Tibial artery (tissue), 4 donors: ENCODE measurements around the gene DPP6.
"Not testable (repeated sequence)": the region's sequence is repeated elsewhere in the genome, so short reads cannot be mapped to it uniquely, and the experiment has no call there.

Experiments used
- DNase-seq, 2 donors: peaks; one replicate each; pipeline ENCODE4 v3.0.0-alpha.2; 2019
- H3K27ac ChIP-seq, 2 donors: fragments of 200-600 bp; sonication (generic) in 1 of 2; 1 replicate in 1 of 2; 2 replicates in 1 of 2; pipeline ENCODE4 v1.5.1; 2018 to 2019; ENCODE audit warnings: mild to moderate bottlenecking in 1 of 2
- H3K27me3 ChIP-seq, 2 donors: fragments of 200-600 bp; sonication (generic) in 1 of 2; one replicate each; pipeline versions ENCODE4 v1.5.1 to v1.6.0; 2016 to 2019
- H3K36me3 ChIP-seq, 3 donors: fragments of 200-600 bp; sonication (generic) in 2 of 3; one replicate each; pipeline ENCODE4 v1.5.1; 2016 to 2019; ENCODE audit warnings: mild to moderate bottlenecking in 2 of 3
- H3K4me1 ChIP-seq, 4 donors: fragments of 200-600 bp; sonication (generic) in 2 of 4; 1 replicate in 3 of 4; 2 replicates in 1 of 4; pipeline ENCODE4 v1.5.1; 2016 to 2019
- H3K4me3 ChIP-seq, 2 donors: fragments of 200-600 bp; sonication (generic) in 1 of 2; 1 replicate in 1 of 2; 2 replicates in 1 of 2; pipeline ENCODE4 v1.5.1; 2018 to 2019; ENCODE audit warnings: mild to moderate bottlenecking in 2 of 2
- H3K9me3 ChIP-seq, 3 donors: fragments of 200-600 bp; sonication (generic) in 1 of 3; one replicate each; pipeline ENCODE4 v1.5.1; 2016 to 2019
- intact Hi-C: fragments of 100-400 bp; cut with DNase I; formaldehyde crosslinking; loops from one replicate; pipeline ENCODE4 v1.15.0; 2023; ENCODE audit warnings: low total_unique reads

DPP6 gene

DNA sequence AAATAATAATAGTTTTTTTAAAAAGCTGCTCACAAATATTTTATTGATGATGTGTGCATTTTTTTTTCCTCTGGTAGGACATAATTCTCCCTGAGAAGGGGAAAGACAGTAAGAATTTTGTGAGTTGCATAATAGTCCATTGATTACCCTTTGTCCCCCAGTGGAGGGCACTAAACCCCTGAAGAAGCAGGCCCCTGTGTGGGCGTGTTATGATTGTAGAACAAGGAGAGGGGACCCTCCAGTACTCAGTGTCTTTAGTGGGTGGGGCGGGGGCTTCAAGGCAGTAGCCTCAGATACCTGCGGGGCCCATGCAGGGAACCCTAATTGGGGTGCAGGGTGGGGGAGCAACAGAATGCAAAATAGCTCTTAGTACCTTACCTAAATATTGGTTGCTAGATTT is 57.4 kb downstream of the DPP6 start:
- H3K27me3 ChIP-seq, H3K27ac ChIP-seq, H3K4me1 ChIP-seq, H3K4me3 ChIP-seq, H3K36me3 ChIP-seq, H3K9me3 ChIP-seq, DNase-seq, intact Hi-C loops: not testable (repeated sequence)

DNA sequence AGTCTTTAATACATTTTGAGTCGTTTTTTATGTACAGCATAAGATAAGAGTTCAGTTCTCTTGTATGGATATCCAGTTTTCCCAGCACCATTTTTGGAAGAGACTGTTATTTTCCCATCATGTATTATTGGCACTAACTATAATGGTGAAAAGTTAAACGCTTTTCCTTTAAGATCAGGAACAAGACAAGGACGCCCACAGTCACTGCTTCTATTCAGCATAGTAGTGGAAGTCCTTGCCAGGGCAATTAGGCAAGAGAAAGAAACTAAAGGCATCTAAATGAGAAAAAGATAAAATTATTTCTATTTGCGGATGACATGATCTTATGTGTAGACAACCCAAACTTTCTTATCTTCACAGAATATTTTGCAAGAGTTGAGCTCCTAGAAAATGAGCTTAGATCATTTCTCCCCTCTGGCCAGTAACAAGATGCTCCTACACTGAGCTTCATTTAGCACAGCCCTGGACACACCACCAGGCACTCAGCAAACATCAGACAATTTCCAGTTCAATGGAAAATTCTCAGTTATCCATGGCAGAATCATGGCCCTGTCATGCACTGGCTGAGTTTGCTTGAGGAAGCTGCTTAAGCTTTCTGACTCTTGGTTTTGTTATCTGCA is 61.6 kb downstream of the DPP6 start:
- not testable (repeated sequence) for DNase-seq, H3K27me3 ChIP-seq

DNA sequence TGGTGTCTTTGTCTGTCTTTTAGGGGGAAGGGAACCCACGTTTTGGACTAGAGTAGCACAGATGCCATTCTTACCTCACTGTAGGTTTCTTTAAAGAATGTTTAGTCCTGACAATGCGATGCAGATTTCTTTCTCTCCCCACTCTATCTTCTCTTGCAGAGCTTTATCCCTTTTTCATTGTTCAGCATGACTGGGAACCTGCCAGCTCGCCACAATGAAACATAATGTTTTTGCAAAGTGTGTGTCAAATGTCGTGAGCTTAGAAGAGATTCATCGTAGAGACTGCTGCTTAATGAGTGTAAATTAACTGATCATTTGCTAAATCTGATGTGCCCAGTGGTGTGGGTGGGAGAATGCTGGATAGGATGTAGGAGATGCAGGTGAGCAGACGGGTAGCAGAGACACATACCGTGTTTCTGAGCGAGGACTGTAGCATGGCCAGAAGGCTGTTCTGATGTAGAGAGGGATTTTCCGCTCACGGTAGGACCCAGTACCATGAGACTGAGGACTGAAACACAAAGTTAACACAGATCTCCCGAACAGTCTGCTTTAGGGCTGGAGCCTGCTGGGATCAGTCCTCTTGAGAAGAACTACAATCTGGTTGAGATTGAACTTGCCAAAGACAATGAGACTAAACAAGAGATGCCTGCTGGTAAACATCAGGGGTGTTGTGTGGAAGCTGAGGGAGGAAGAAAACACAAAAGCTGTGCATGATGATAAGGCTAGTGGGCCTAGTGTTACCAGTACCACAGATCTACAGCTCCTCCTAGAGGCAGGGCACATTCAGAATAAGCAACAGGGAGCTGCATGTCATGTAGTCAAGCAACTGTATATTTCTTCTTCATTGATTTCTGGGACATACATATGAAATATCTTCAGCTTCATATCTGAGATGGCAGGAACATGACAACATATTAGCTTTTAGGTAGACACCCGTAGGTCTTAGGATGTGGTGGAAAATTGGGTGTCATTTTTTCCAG is 65.5 kb downstream of the DPP6 start:
- DNase-seq, intact Hi-C loops, H3K4me3 ChIP-seq, H3K27me3 ChIP-seq, H3K9me3 ChIP-seq, H3K36me3 ChIP-seq, H3K4me1 ChIP-seq, H3K27ac ChIP-seq: not testable (repeated sequence)

More for the DNA sequence above, 61.6 kb downstream of the DPP6 start:
- H3K4me1 ChIP-seq, H3K36me3 ChIP-seq, H3K4me3 ChIP-seq, H3K9me3 ChIP-seq, H3K27ac ChIP-seq, intact Hi-C loops: not testable (repeated sequence)

DNA sequence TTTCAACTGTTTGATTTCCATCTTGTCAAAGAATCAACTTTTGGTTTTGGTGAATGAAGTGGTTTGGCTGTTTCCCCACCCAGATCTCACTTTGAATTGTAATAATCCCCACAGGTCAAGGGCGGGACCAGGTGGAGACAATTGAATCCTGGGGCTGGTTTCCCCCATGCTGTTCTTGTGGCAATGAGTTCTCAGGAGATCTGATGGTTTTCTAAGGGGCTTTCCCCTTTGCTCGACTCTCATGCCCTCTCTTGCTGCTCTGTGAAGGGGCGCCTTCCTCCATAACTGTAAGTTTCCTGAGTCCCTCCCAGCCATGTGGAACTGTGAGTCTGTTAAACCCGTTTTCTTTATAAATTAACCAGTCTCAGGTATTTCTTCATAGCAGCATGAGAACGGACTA is 68.6 kb downstream of the DPP6 start:
- H3K4me3 ChIP-seq, H3K4me1 ChIP-seq, H3K27ac ChIP-seq, H3K36me3 ChIP-seq, DNase-seq, H3K9me3 ChIP-seq, H3K27me3 ChIP-seq, intact Hi-C loops: not testable (repeated sequence)

DNA sequence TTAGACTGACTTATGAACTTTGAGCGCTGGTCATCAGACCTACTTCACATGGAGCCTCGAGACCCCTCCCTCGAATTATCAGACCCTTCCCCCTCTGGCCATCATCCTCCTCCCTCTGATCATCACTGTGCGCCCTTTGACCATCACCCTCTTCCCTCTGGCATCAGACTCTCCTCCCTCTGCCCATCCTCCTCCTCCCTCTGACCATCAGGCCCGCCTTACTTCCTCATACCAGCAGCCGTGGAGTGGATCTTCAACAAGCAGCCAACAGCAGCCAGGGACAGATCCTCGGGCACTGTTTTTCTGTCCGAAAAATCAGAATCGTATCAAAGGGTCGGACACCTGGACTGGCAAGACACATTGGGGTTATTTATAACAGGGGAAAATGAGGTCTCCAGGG is 70.5 kb downstream of the DPP6 start:
- H3K4me1 ChIP-seq, DNase-seq, H3K4me3 ChIP-seq, H3K36me3 ChIP-seq, H3K27me3 ChIP-seq, H3K27ac ChIP-seq, H3K9me3 ChIP-seq, intact Hi-C loops: not testable (repeated sequence)

DNA sequence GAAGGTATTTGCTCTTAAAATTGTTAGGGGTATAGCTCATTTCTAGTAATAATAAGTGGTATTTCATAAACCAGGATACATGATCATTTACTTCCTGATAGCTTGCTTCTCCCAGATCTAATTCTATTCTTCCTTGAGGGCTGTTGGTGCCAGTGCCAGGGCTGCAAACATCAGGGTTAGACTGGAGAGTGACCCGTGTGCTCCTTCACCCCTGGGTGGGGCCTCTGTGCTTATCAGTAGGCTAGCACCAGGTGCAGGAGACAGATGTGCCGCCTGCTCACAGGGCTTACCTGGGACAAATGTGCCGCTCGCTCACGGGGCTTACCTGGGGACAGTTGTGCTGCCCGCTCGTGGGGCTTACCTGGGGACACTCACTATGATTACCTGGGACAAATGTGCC is 71.2 kb downstream of the DPP6 start:
- H3K9me3 ChIP-seq, H3K4me1 ChIP-seq, intact Hi-C loops, DNase-seq, H3K36me3 ChIP-seq, H3K27ac ChIP-seq, H3K27me3 ChIP-seq, H3K4me3 ChIP-seq: not testable (repeated sequence)

DNA sequence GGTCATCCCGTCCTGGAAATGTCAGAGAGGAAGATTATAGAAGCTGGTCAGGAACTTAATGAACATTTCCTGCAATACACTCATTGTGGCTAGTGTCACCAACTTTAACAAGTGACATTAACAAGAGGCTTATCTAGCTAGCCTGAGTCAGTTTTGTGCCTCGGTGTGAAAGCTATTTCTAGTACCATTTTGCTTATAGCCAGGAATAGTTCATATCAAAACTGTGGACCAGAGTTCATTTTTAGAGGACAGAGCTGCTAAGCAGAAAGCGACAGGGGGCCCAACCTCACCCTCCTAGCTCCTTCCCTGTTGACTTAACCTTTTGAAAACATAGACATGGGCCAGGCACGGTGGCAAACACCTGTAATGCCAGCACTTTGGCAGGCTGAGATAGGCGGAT is 76.9 kb downstream of the DPP6 start:
- DNase-seq, H3K27ac ChIP-seq, H3K27me3 ChIP-seq, H3K4me1 ChIP-seq, H3K9me3 ChIP-seq, H3K4me3 ChIP-seq, intact Hi-C loops, H3K36me3 ChIP-seq: not testable (repeated sequence)

DNA sequence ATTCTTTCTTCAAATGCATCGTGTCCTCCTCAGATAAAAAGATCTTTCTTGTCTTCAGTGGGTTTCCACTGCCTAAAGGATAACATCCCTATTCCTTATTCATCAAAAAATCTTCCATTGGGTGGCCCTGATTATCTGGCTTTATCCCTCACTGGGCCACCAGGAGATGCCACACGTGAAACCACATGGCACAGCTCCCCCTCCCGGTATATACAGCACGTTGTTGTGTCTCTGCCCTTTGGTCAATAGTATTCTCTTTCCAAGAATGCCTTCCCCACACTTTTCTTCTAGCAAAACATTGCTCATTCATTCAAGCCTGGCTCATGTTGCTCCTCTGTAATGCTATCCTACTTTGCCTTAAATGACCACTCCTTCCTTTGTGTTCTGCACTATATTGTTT is 80.4 kb downstream of the DPP6 start:
- intact Hi-C loops, DNase-seq, H3K36me3 ChIP-seq, H3K27ac ChIP-seq, H3K4me1 ChIP-seq, H3K4me3 ChIP-seq, H3K9me3 ChIP-seq, H3K27me3 ChIP-seq: not testable (repeated sequence)

DNA sequence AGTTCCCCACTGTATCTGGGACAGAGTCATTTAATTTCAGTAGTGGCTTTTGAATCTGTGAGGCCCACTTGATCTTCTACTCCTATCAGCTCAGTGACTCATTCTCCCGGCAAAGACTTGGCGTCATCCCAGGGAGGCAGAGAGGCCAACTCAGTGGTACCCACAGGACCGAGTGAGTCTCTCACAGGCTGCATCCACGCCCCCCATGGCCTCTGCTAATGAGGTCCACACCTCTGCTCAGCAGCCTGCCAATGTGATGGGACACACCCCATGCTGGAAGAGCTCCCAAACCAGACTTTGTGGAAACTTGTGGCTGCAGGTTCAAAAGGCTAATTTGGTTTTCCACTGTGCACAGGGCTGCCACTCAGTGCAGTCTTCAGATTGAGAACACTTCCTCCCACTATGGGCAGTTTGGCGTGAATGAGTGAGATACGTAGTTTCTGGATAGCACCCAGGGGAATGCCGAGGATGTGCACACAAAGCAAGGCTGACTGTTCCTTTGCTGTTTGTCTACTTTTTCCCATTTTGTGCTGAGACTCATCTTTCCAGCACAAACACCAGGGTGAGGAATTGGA is 81.6 kb downstream of the DPP6 start:
- H3K27ac ChIP-seq, intact Hi-C loops, H3K4me1 ChIP-seq, H3K27me3 ChIP-seq, DNase-seq, H3K4me3 ChIP-seq, H3K9me3 ChIP-seq, H3K36me3 ChIP-seq: not testable (repeated sequence)

DNA sequence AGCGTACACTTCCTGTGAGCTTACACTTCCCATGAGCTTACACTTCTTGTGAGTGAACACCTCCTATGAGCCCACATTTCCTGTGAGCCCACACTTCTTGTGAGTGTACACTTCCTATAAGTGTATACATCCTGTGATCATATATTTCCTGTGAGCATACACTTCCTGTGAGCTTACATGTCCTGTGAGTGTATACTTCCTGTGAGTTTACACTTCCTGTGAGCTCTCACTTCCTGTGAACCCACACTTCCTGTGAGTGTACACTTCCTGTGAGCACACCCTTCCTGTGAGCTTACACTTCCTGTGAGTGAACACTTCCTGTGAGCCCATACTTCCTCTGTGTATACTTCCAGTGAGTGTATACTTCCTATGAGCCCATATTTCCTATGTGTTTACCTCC is 82.5 kb downstream of the DPP6 start:
- intact Hi-C loops, H3K27ac ChIP-seq, DNase-seq, H3K36me3 ChIP-seq, H3K4me1 ChIP-seq, H3K4me3 ChIP-seq, H3K9me3 ChIP-seq, H3K27me3 ChIP-seq: not testable (repeated sequence)

DNA sequence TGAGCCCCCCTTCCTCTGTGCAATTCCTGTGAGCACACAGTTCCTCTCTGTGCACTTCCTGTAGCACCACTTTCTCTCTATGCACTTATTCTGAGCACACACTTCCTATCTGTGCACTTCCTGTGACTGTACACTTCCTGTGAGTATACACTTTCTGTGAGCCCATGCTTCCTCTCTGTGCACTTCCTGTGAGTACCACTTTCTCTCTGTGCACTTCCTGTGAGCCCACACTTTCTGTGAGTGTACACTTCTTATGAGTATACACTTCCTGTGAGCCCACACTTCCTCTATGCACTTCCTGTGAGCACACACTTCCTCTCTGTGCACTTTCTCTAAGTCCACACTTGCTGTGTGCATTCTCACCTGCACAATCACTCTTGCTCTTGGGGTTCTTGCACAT is 83.4 kb downstream of the DPP6 start:
- H3K27me3 ChIP-seq, H3K4me3 ChIP-seq, H3K27ac ChIP-seq, H3K36me3 ChIP-seq, intact Hi-C loops, DNase-seq, H3K9me3 ChIP-seq, H3K4me1 ChIP-seq: not testable (repeated sequence)

DNA sequence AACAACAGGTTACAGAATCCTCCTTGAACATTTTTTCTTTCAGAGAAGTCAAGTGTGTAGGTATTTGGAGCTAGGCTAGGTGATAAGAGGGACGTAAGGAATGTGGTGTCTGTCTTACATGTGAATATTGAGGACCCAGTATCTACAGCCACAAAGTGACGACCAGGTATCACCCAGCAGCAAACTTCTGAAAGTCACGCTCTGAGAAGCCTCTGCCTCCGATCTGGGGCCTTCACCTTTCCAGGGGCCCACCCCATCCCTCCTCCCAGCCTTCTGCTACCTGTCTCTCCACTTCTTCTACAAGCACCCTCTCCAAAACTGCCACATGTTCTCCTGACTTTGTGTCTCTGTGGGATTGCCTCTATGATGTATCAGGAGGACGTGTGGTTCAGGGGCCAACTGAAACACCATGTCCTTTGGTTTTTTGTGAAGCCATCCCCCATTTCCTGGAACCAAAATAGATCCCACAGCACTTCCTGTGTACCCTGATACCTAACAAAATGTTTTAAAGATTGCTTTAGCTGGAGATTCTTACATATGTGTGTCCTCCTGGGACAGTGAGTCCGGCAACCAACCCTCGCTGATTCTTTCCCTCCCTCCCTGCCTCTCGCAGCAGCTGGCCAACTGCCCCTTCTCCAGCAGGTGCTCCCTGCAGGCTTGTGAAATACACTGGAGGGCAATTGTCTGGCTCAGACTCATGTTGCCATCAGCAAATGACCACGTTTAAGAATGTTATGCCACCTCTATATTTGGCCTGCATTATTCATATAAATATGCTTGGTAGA is 93.9 kb downstream of the DPP6 start:
- H3K36me3 ChIP-seq, H3K27ac ChIP-seq, H3K4me1 ChIP-seq, intact Hi-C loops, H3K27me3 ChIP-seq, H3K4me3 ChIP-seq, H3K9me3 ChIP-seq, DNase-seq: not testable (repeated sequence)

DNA sequence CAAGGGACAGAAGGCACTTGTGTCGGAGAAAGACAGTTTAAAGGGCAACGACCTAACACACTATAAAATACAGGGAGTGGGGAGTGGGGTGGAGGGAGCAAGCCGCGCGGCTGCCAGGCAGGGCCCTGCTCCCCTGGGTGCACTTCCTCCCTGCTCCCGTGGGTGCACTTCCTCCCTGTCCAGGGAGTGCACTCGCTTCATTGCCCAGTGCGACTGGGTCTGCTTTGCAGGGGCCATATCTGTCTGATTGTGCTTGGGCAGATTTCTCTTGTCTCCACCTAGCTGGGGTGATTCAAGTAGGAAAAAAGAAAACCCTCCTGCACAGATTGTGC is 94.5 kb downstream of the DPP6 start:
- intact Hi-C loops, H3K9me3 ChIP-seq, H3K4me3 ChIP-seq, H3K36me3 ChIP-seq, H3K27me3 ChIP-seq, DNase-seq, H3K27ac ChIP-seq, H3K4me1 ChIP-seq: not testable (repeated sequence)
